Heart left ventricle (tissue), 16 donors: ENCODE data around the gene UBL4A. TPM values are rescaled to one million over a fixed set of nuclear protein-coding genes. Genes with fewer than 3 reads are reported as not detected.
"Not testable (repeated sequence)": the region's sequence is repeated elsewhere in the genome, so short reads cannot be mapped to it uniquely, and the experiment has no call there.

Experiments
- ATAC-seq, 4 donors: fragments of 200-7000 bp; cut with Tn5 transposase; one replicate each; pipeline ENCODE4 v1.9.1; 2020 to 2022; ENCODE audit warnings: moderate library complexity in 4 of 4, mild to moderate bottlenecking in 3 of 4, moderate number of reproducible peaks in 1 of 4
- DNase-seq, 5 donors: peaks; one replicate each; pipeline ENCODE4 v3.0.0-alpha.2; 2020
- H3K27ac ChIP-seq, 12 donors: fragments of 200-600 bp; sonication (generic) in 4 of 12; one replicate each; pipeline versions ENCODE4 v1.5.0 to v1.8.0; 2016 to 2022; ENCODE audit warnings: mild to moderate bottlenecking in 2 of 12
- H3K27me3 ChIP-seq, 9 donors: fragments of 200-600 bp; sonication (generic) in 2 of 9; one replicate each; pipeline versions ENCODE4 v1.5.1 to v1.8.0; 2016 to 2022; ENCODE audit warnings: mild to moderate bottlenecking in 3 of 9
- H3K36me3 ChIP-seq, 9 donors: fragments of 200-600 bp; sonication (generic) in 2 of 9; one replicate each; pipeline versions ENCODE4 v1.5.0 to v1.8.0; 2018 to 2022; ENCODE audit warnings: mild to moderate bottlenecking in 2 of 9
- H3K4me1 ChIP-seq, 12 donors: fragments of 200-600 bp; sonication (generic) in 4 of 12; one replicate each; pipeline versions ENCODE4 v1.5.0 to v1.8.0; 2016 to 2022; ENCODE audit warnings: mild to moderate bottlenecking in 3 of 12
- H3K4me3 ChIP-seq, 12 donors: fragments of 200-600 bp; sonication (generic) in 4 of 12; one replicate each; pipeline versions ENCODE4 v1.5.0 to v1.8.0; 2017 to 2022; ENCODE audit warnings: mild to moderate bottlenecking in 9 of 12, moderate library complexity in 4 of 12
- H3K9me3 ChIP-seq, 12 donors: fragments of 200-600 bp; sonication (generic) in 4 of 12; one replicate each; pipeline versions ENCODE4 v1.5.0 to v1.8.0; 2016 to 2022; ENCODE audit warnings: mild to moderate bottlenecking in 1 of 12
- CTCF ChIP-seq, 12 donors: fragments of 200-600 bp; sonication (generic) in 4 of 12; IDR thresholded peaks; one replicate each; pipeline versions ENCODE4 v1.5.0 to v1.8.0; 2018 to 2022; ENCODE audit warnings: antibody characterized with exemption in 12 of 12, mild to moderate bottlenecking in 5 of 12
- POLR2A ChIP-seq, 2 donors: fragments of 450-650 bp; IDR thresholded peaks; one replicate each; pipeline ENCODE4 v1.6.1; 2017; ENCODE audit warnings: antibody characterized with exemption in 2 of 2, mild to moderate bottlenecking in 2 of 2, moderate library complexity in 2 of 2
- WGBS, 4 donors: extraction: QIAGEN DNeasy Blood & Tissue Kit in 2 of 4; methylation state at CpG; one replicate each; pipeline versions ENCODE4 v1.1.5 to v1.1.7; 2013 to 2018; 5-methylcytosine and 5-hydroxymethylcytosine counted together
- intact Hi-C, 10 donors: fragments of 100-400 bp; cut with DNase I; formaldehyde crosslinking; loops; one replicate each; pipeline versions ENCODE4 v1.11.1 to v1.14.2; 2022
- polyA plus RNA-seq, 2 donors: library from polyadenylated mRNA; stranded (reverse); fragments of 200-250 nt; gene quantifications; one replicate each; pipeline ENCODE4 v1.2.3, GENCODE V29; 2013
- total RNA-seq, 9 donors: library from RNA; depleted of rRNA in 2 of 9; stranded (reverse); fragments of >200 nt in 2 of 9; fragmentation: NEBNext Ultra II Directional in 3 of 9; extraction: Animal tissue kit (Norgen Biotek cat#: 25700) in 3 of 9; gene quantifications; one replicate each; pipeline versions ENCODE4 v1.1.0 to v1.2.4, GENCODE V29; 2016 to 2023
- donor health status: ischemic (EF 13 %, LVEDD 7.1; RV severe dilation, severe dysfunction).
- donor health status: healthy with polysubstance abuse.
- donor health status: DM: no; HTN: yes; CAD: no.
- donor health status: DM: no; HTN: no; CAD: no.
- donor health status: ischemic (EF 25% LVEDD 6.9; RV normal size, moderate dysfunction).
- donor health status: ischemic (EF 25% LVEDD 5.7; RV mildly dilated, moderate dysfunction).
- donor health status: healthy.
- donor health status: DM: yes; HTN: yes; CAD: no.
- donor health status: ischemic (EF 35%, LVEDD 5.7; RV mildly dilated, moderate dysfunction).
- donor health status: nonischemic (EF 11% LVEDD 7.7; RV severe dilation, severe dysfunction).
- donor health status: DM: yes; HTN: yes; CAD: no.
- donor health status: PGD.
- donor health status: ischemic (EF 29% LVEDD 5.4; RV normal size, mild dysfunction).
- donor health status: nonischemic (EF 23%, LVEDD 6.1; RV moderate dilation, normal function).

Gene UBL4A
- total and polyA plus RNA-seq, 11 donors, result 34.6 to 92.8 (median 53.7) TPM

GRCh38 chrX:154502098-154502497, 15.7 kb upstream of the UBL4A start:
- intact Hi-C loops, result no loop called here
- 79 to 90% (median 85%) methylated on average over 8 of the region's 8 CpGs for WGBS, 4 donors
- TF ChIP-seq CTCF (IDR thresholded peaks at IDR 0.05) (no peak), POLR2A (IDR thresholded peaks at IDR 0.05) (no peak)
- Histone ChIP-seq H3K27ac (no peak overlapping the region), H3K36me3 (peaks cover 0 to 16% (median 6%) of the 10 kb centered on the region in 9 donors), H3K27me3 (no peaks in the 10 kb centered on the region), H3K9me3 (no peaks in the 10 kb centered on the region), H3K4me3 (no peak overlapping the region), H3K4me1 (no peaks in the 10 kb centered on the region)
- DNase-seq, result no peak
- no peak for ATAC-seq

- intact Hi-C loops, ATAC-seq, H3K4me3 ChIP-seq, H3K27ac ChIP-seq, H3K4me1 ChIP-seq, DNase-seq, H3K9me3 ChIP-seq, H3K27me3 ChIP-seq: not testable (repeated sequence)
- 91 to 97% (median 95%) methylated on average over 7 of the region's 7 CpGs for WGBS, 4 donors
- peaks cover 0 to 13% (median 0%) of the 10 kb centered on the region in 9 donors for H3K36me3 ChIP-seq
Measured at GRCh38 chrX:154501423-154501822, 15.0 kb upstream of the UBL4A start.

GRCh38 chrX:154496591-154497137, 10.2 kb upstream of the UBL4A start:
- H3K36me3 ChIP-seq, H3K4me3 ChIP-seq, H3K27me3 ChIP-seq, intact Hi-C loops, H3K27ac ChIP-seq, ATAC-seq, H3K9me3 ChIP-seq, H3K4me1 ChIP-seq, DNase-seq: not testable (repeated sequence)
- WGBS, 4 donors, result 73 to 90% (median 84%) methylated on average over 4 of the region's 4 CpGs

GRCh38 chrX:154495472-154495922, 9.1 kb upstream of the UBL4A start:
- no peaks in the 10 kb centered on the region for H3K27me3 ChIP-seq
- no peak overlapping the region for H3K27ac ChIP-seq
- no peak for TF ChIP-seq POLR2A (IDR thresholded peaks at IDR 0.05)
- no peak for TF ChIP-seq CTCF (IDR thresholded peaks at IDR 0.05)
- no peak for DNase-seq
- H3K4me1 ChIP-seq, result peaks cover 0 to 5% (median 0%) of the 10 kb centered on the region in 12 donors
- no peak overlapping the region for H3K4me3 ChIP-seq
- ATAC-seq, result no peak
- intact Hi-C loops, result no loop called here
- WGBS, 4 donors, result 73 to 81% (median 78%) methylated on average over 6 of the region's 6 CpGs
- no peaks in the 10 kb centered on the region for H3K36me3 ChIP-seq
- no peaks in the 10 kb centered on the region for H3K9me3 ChIP-seq

- no peak for DNase-seq
- Histone ChIP-seq H3K4me1 (peaks cover 0 to 7% (median 0%) of the 10 kb centered on the region in 12 donors), H3K27me3 (no peaks in the 10 kb centered on the region), H3K9me3 (no peaks in the 10 kb centered on the region), H3K27ac (no peak overlapping the region), H3K36me3 (no peaks in the 10 kb centered on the region), H3K4me3 (no peak overlapping the region)
- TF ChIP-seq POLR2A (IDR thresholded peaks at IDR 0.05) (no peak), CTCF (IDR thresholded peaks at IDR 0.05) (no peak)
- WGBS, 4 donors, result 67 to 91% (median 79%) methylated on average over 3 of the region's 3 CpGs
- intact Hi-C loops, result loop anchor here in 1 of 10 donors (5.0 kb wide), 1 partner anchor 97 kb away; the partner anchor contains the start of gene RPL10
- ATAC-seq, result no peak
Measured at GRCh38 chrX:154494715-154495114, 8.3 kb upstream of the UBL4A start.
